Measurements from ENCODE around the gene VPS26C. TPM values are rescaled to one million over a fixed set of nuclear protein-coding genes. Genes with fewer than 3 reads are reported as not detected.

Gene VPS26C
- total RNA-seq, 1 donor from 2014 or later: 59.4 TPM

- intact Hi-C loops (cut with micrococcal nuclease): no loop called here
- H3K27ac Mint-ChIP-seq: no peak overlapping the region
- no peaks in the 10 kb centered on the region for H3K27me3 Mint-ChIP-seq (ENCODE audit: low read depth)
- DNase-seq (ENCODE audit: low spot score): no peak
- H3K9me3 Mint-ChIP-seq: no peaks in the 10 kb centered on the region
- H3K4me1 Mint-ChIP-seq (ENCODE audit: low read depth): peaks cover 12% of the 10 kb centered on the region
- peaks cover 16% of the 10 kb centered on the region for H3K36me3 Mint-ChIP-seq (ENCODE audit: low read depth)
- no peak overlapping the region for H3K4me3 Mint-ChIP-seq (ENCODE audit: low read depth)
Observed at GRCh38 chr21:37204580-37204979, 62.6 kb downstream of the VPS26C start.

- Mint-ChIP-seq H3K36me3 (ENCODE audit: low read depth) (peaks cover 28% of the 10 kb centered on the region), H3K4me1 (ENCODE audit: low read depth) (peaks cover 2% of the 10 kb centered on the region), H3K4me3 (ENCODE audit: low read depth) (no peak overlapping the region), H3K27me3 (ENCODE audit: low read depth) (no peaks in the 10 kb centered on the region), H3K27ac (no peak overlapping the region), H3K9me3 (no peaks in the 10 kb centered on the region)
- intact Hi-C loops (cut with micrococcal nuclease): no loop called here
- no peak for DNase-seq (ENCODE audit: low spot score)
Observed at GRCh38 chr21:37202221-37203110, 64.7 kb downstream of the VPS26C start.

- Mint-ChIP-seq H3K36me3 (ENCODE audit: low read depth) (peaks cover 36% of the 10 kb centered on the region), H3K4me3 (ENCODE audit: low read depth) (no peak overlapping the region), H3K27ac (no peak overlapping the region), H3K9me3 (no peaks in the 10 kb centered on the region), H3K4me1 (ENCODE audit: low read depth) (no peaks in the 10 kb centered on the region), H3K27me3 (ENCODE audit: low read depth) (no peaks in the 10 kb centered on the region)
- intact Hi-C loops (cut with micrococcal nuclease): no loop called here
- DNase-seq (ENCODE audit: low spot score): no peak
Observed at GRCh38 chr21:37200641-37201480, 66.3 kb downstream of the VPS26C start.

DNA sequence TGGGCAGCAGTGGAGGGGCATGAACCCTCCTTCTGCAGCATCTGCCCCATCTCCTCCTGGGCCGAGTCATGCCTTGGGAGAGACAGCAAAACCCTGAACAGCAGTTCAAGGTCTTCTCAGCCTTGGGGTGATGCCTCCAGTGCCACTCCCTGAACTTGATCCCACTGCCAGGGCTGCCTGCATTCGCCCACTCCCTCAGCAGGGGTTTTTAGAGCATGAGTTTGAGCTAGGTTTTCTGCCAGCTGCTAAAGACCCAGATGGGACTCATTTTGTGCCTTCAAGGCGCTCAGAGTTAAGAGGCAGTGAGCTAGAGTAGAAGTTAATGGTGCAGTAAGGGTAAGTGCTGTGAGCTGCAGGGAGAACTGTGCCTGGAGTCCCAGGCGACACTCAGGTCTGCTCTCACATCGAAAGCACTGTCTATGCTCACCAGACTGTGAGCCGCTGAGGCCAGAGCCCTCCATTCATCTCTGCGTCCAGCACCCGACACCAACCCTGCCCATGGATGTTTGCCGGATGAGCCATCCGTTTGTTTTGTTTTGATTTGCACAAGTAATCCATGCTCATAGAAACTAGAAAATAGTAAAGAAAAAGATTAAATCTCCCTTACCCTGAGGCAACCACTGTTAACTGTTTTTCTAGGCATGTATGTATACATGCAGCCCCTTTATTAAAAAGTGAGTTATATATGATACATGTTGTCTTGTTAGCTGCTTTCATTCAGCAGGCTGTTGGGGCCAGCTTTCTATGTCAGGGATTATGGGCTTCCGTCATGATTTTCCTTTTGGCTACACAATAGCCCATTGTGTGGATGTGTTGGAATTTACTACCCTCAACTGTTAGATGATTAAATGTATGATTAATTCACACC lies 67.8 kb downstream of the VPS26C start:
- intact Hi-C loops (cut with micrococcal nuclease): no loop called here
- no peak for DNase-seq (ENCODE audit: low spot score)
- no peaks in the 10 kb centered on the region for H3K9me3 Mint-ChIP-seq
- peaks cover 43% of the 10 kb centered on the region for H3K36me3 Mint-ChIP-seq (ENCODE audit: low read depth)
- H3K4me1 Mint-ChIP-seq (ENCODE audit: low read depth): no peaks in the 10 kb centered on the region
- no peak overlapping the region for H3K4me3 Mint-ChIP-seq (ENCODE audit: low read depth)
- H3K27me3 Mint-ChIP-seq (ENCODE audit: low read depth): no peaks in the 10 kb centered on the region
- H3K27ac Mint-ChIP-seq: no peak overlapping the region

- Mint-ChIP-seq H3K9me3 (no peaks in the 10 kb centered on the region), H3K4me1 (ENCODE audit: low read depth) (no peaks in the 10 kb centered on the region), H3K4me3 (ENCODE audit: low read depth) (no peak overlapping the region), H3K36me3 (ENCODE audit: low read depth) (peaks cover 45% of the 10 kb centered on the region), H3K27me3 (ENCODE audit: low read depth) (no peaks in the 10 kb centered on the region), H3K27ac (no peak overlapping the region)
- DNase-seq (ENCODE audit: low spot score): no peak
- intact Hi-C loops (cut with micrococcal nuclease): no loop called here
Observed at GRCh38 chr21:37197746-37198145, 69.4 kb downstream of the VPS26C start.

DNA sequence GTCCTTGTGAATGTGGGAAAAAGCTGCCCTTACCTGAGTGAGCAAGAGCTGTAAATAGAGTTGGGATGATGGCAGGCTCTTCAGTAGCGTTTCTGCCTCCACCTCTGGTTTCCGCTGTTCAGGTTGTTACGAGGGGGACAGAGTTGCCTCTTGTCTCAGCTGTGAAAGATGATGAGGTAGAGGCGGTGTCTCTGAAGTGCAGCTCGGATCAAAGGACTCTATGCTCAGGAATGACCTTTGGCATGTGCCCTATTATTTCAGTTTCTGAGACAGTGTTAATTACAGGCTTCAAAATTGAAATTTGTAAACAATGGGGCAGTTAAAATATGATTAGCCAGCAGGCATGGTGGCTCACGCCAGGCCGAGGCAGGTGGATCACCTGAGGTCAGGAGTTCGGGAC lies 70.3 kb downstream of the VPS26C start:
- Mint-ChIP-seq H3K4me1 (ENCODE audit: low read depth) (peaks cover 3% of the 10 kb centered on the region), H3K36me3 (ENCODE audit: low read depth) (peaks cover 42% of the 10 kb centered on the region), H3K4me3 (ENCODE audit: low read depth) (no peak overlapping the region), H3K27me3 (ENCODE audit: low read depth) (no peaks in the 10 kb centered on the region), H3K27ac (no peak overlapping the region), H3K9me3 (no peaks in the 10 kb centered on the region)
- intact Hi-C loops (cut with micrococcal nuclease): no loop called here
- no peak for DNase-seq (ENCODE audit: low spot score)

DNA sequence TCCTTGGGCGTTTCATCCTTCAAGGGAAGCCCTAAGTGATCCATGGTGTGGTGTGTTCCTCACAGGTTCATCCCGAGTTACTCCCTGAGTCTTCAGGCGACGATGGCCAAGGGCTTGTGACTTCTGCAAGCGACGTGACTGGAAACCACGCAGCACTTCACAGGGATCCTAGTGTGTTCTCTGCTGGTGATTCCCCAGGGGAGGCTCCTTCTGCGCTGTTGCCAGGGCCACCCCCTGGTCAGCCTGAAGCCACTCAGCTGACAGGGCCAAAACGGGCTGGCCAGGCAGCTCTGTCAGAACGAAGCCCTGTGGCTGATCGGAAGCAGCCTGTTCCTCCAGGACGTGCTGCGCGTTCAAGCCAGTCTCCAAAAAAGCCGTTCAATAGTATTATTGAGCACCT lies 71.5 kb downstream of the VPS26C start:
- Mint-ChIP-seq H3K27me3 (ENCODE audit: low read depth) (no peaks in the 10 kb centered on the region), H3K4me1 (ENCODE audit: low read depth) (peaks cover 5% of the 10 kb centered on the region), H3K4me3 (ENCODE audit: low read depth) (no peak overlapping the region), H3K27ac (no peak overlapping the region), H3K36me3 (ENCODE audit: low read depth) (peaks cover 49% of the 10 kb centered on the region), H3K9me3 (no peaks in the 10 kb centered on the region)
- no peak for DNase-seq (ENCODE audit: low spot score)
- intact Hi-C loops (cut with micrococcal nuclease): no loop called here

DNA sequence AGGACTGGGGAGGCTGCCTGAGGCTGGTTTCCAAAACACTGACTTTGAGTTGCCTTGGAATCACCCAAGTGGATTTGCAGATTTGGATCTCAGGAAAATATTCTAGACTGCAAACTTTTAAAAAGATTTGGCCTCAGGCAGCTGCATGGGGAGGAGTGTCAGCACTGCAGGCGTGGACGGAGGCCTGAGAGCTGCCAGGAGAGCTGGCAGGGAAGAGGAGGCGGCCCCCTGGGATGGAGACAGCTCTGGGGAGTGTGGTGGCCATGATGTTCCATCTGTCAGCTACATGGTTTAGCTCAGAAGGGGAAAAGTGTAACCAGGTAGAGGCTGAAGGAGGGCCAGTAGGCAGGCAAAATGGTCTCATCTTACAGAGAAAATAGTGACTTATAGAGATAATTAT lies 72.1 kb downstream of the VPS26C start:
- no peak overlapping the region for H3K27ac Mint-ChIP-seq
- peaks cover 5% of the 10 kb centered on the region for H3K4me1 Mint-ChIP-seq (ENCODE audit: low read depth)
- no peaks in the 10 kb centered on the region for H3K9me3 Mint-ChIP-seq
- no peak overlapping the region for H3K4me3 Mint-ChIP-seq (ENCODE audit: low read depth)
- no peaks in the 10 kb centered on the region for H3K27me3 Mint-ChIP-seq (ENCODE audit: low read depth)
- peaks cover 49% of the 10 kb centered on the region for H3K36me3 Mint-ChIP-seq (ENCODE audit: low read depth)
- intact Hi-C loops (cut with micrococcal nuclease): no loop called here
- DNase-seq (ENCODE audit: low spot score): no peak

DNA sequence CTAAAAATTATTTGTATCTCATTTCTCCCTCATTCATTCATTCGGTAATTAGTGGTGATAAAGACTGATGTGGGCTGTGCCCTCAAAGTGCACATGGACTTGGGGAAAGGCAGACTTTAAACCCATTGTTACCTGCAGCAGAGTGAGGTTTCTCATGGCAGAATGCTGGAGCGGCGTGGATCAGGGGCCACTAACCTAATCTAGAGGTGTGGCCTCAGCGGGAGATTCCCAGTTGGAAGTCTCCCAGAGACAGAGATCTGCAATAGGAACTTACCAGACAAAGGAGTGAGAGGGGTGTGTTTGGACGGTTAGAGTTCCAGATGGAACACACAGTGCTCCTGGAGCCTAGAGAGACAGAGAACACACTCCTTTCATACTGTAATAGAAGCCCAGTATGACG lies 73.5 kb downstream of the VPS26C start:
- peaks cover 5% of the 10 kb centered on the region for H3K4me1 Mint-ChIP-seq (ENCODE audit: low read depth)
- no peak overlapping the region for H3K27ac Mint-ChIP-seq
- intact Hi-C loops (cut with micrococcal nuclease): no loop called here
- no peaks in the 10 kb centered on the region for H3K27me3 Mint-ChIP-seq (ENCODE audit: low read depth)
- peaks cover 56% of the 10 kb centered on the region for H3K36me3 Mint-ChIP-seq (ENCODE audit: low read depth)
- H3K9me3 Mint-ChIP-seq: no peaks in the 10 kb centered on the region
- no peak overlapping the region for H3K4me3 Mint-ChIP-seq (ENCODE audit: low read depth)
- DNase-seq (ENCODE audit: low spot score): no peak

GRCh38 chr21:37193006-37193405 lies 74.1 kb downstream of the VPS26C start:
- Mint-ChIP-seq H3K27ac (no peak overlapping the region), H3K27me3 (ENCODE audit: low read depth) (no peaks in the 10 kb centered on the region), H3K4me3 (ENCODE audit: low read depth) (no peak overlapping the region), H3K4me1 (ENCODE audit: low read depth) (peaks cover 5% of the 10 kb centered on the region), H3K36me3 (ENCODE audit: low read depth) (peaks cover 56% of the 10 kb centered on the region), H3K9me3 (no peaks in the 10 kb centered on the region)
- intact Hi-C loops (cut with micrococcal nuclease): no loop called here
- DNase-seq (ENCODE audit: low spot score): no peak

DNA sequence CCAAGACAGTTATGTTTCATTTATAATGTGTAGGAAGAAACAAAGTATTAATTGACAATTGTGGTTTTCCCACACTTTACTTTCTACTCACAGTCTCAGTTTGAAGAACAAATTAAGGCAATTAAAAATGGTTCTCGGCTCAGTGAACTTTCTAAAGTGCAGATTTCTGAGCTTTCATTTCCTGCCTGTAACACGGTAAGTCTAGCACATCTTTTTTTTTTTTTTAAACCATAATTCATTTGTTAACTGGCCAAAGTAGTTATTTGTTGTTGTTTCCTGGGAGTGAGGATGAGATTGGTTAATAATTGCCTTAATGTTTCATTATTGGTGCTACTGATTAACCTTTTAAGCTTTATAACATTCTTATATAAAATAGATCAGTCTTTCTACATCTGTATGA lies 75.1 kb downstream of the VPS26C start:
- Mint-ChIP-seq H3K4me3 (ENCODE audit: low read depth) (no peak overlapping the region), H3K4me1 (ENCODE audit: low read depth) (peaks cover 5% of the 10 kb centered on the region), H3K9me3 (no peaks in the 10 kb centered on the region), H3K27me3 (ENCODE audit: low read depth) (no peaks in the 10 kb centered on the region), H3K36me3 (ENCODE audit: low read depth) (peaks cover 52% of the 10 kb centered on the region), H3K27ac (peak overlapping the region; percentile 18)
- DNase-seq (ENCODE audit: low spot score): no peak
- intact Hi-C loops (cut with micrococcal nuclease): no loop called here

DNA sequence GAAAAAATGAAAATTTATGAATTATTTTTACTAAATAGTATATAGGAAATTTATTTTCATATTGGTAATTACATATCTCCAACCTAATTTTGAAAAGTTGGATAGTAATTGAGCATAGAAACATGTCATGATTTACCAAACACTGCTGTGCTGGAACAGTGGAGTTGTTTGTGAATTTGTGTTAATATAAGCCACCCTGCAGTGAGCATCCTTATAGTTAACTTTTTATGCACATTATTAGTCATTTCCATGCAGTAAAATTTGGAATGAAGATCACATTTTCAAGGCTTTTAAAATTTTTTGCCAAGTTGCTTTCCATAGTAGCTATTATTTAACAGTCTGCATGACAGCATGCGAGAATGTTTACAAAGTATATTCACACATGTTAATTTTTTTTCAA lies 78.3 kb downstream of the VPS26C start:
- Mint-ChIP-seq H3K27me3 (ENCODE audit: low read depth) (no peaks in the 10 kb centered on the region), H3K9me3 (no peaks in the 10 kb centered on the region), H3K4me1 (ENCODE audit: low read depth) (peaks cover 15% of the 10 kb centered on the region), H3K36me3 (ENCODE audit: low read depth) (peaks cover 53% of the 10 kb centered on the region), H3K27ac (no peak overlapping the region), H3K4me3 (ENCODE audit: low read depth) (no peak overlapping the region)
- intact Hi-C loops (cut with micrococcal nuclease): no loop called here
- DNase-seq (ENCODE audit: low spot score): no peak
